G401 (cell line): Measurements from ENCODE around the gene PACSIN2. TPM values are rescaled to one million over a fixed set of nuclear protein-coding genes. Genes with fewer than 3 reads are reported as not detected.
"Not testable (repeated sequence)": the region's sequence is repeated elsewhere in the genome, so short reads cannot be mapped to it uniquely, and the experiment has no call there.

Source experiments
- DNase-seq: peaks from one replicate; pipeline ENCODE4 v3.0.0-alpha.2; 2015; ENCODE audit warnings: low spot score
- in situ Hi-C: cut with HindIII; loops from 2 replicates; pipeline ENCODE4 v1.10.0; 2016; ENCODE audit warnings: low sequenced_read_pairs, mixed read lengths
- total RNA-seq: library from RNA; depleted of rRNA; stranded (reverse); fragments of >200 nt; shearing (Covaris generic); gene quantifications from 2 replicates; pipeline ENCODE4 v1.2.3, GENCODE V29; 2014

PACSIN2 gene
- total RNA-seq, 1 experiment from 2014 or later: 72.5 TPM

GRCh38 chr22:43013355-43014315 lies 1.3 kb downstream of the PACSIN2 start:
- peak; percentile 54 for DNase-seq
- in situ Hi-C loops: no loop called here

GRCh38 chr22:43012390-43012789 lies 2.6 kb downstream of the PACSIN2 start:
- in situ Hi-C loops: no loop called here
- no peak for DNase-seq

GRCh38 chr22:43011079-43011478 lies 3.9 kb downstream of the PACSIN2 start:
- in situ Hi-C loops: no loop called here
- no peak for DNase-seq

GRCh38 chr22:43009444-43009843 lies 5.5 kb downstream of the PACSIN2 start:
- DNase-seq: no peak
- in situ Hi-C loops: no loop called here

GRCh38 chr22:43008921-43009320 lies 6.0 kb downstream of the PACSIN2 start:
- no peak for DNase-seq
- in situ Hi-C loops: no loop called here

- in situ Hi-C loops: no loop called here
- no peak for DNase-seq
These were observed 6.4 kb downstream of the PACSIN2 start for GRCh38 chr22:43008509-43008908.

GRCh38 chr22:43007519-43008102 lies 7.3 kb downstream of the PACSIN2 start:
- in situ Hi-C loops: no loop called here
- peak; percentile 28 for DNase-seq

GRCh38 chr22:43006753-43007152 lies 8.2 kb downstream of the PACSIN2 start:
- DNase-seq: no peak
- in situ Hi-C loops: no loop called here

- DNase-seq: no peak
- in situ Hi-C loops: no loop called here
These were observed 8.9 kb downstream of the PACSIN2 start for GRCh38 chr22:43006016-43006505.

- no peak for DNase-seq
- in situ Hi-C loops: no loop called here
These were observed 9.8 kb downstream of the PACSIN2 start for GRCh38 chr22:43005106-43005505.

- peak; percentile 65 for DNase-seq
- in situ Hi-C loops: no loop called here
These were observed 10.4 kb downstream of the PACSIN2 start for GRCh38 chr22:43004362-43005035.

GRCh38 chr22:43002202-43002586 lies 12.8 kb downstream of the PACSIN2 start:
- DNase-seq: no peak

GRCh38 chr22:43001271-43002201 lies 13.4 kb downstream of the PACSIN2 start:
- peak; percentile 62 for DNase-seq
- in situ Hi-C loops: no loop called here

More at GRCh38 chr22:43002202-43002586, 12.8 kb downstream of the PACSIN2 start:
- in situ Hi-C loops: no loop called here

GRCh38 chr22:43000441-43001175 lies 14.3 kb downstream of the PACSIN2 start:
- no peak for DNase-seq
- in situ Hi-C loops: no loop called here

GRCh38 chr22:42997582-42998090 lies 17.3 kb downstream of the PACSIN2 start:
- in situ Hi-C loops: no loop called here
- DNase-seq: no peak

GRCh38 chr22:42996646-42997365 lies 18.1 kb downstream of the PACSIN2 start:
- in situ Hi-C loops: no loop called here
- DNase-seq: no peak

GRCh38 chr22:42995654-42996053 lies 19.3 kb downstream of the PACSIN2 start:
- in situ Hi-C loops, DNase-seq: not testable (repeated sequence)
